ENCODE data around the gene PRKAG1.
A peak's percentile ranks its signal among the peaks of the same experiment; 100 is the strongest.

The PRKAG1 gene

DNA sequence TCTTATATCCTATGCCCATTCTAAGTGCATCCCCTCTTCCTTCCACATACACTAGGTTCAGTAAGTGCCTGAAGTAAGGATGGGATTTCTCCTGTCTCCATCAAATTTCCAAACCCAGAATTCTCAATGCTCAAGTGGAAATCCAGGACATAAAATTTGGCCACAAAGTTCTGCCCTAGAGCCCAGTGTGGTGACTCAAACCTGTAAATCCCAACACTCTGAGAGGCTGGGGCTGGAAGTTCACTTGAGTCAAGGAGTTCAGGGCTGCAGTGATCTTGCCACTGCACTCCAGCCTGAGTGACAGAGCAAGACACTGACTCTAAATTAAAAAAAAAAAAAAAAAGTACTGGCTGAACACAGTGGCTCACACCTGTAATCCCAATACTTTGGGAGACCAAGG is 56.8 kb downstream of the PRKAG1 start:
- H3K9me3 ChIP-seq (ENCODE audit: control insufficient read depth, insufficient read depth, low read length): no peaks in the 10 kb centered on the region
- no peak overlapping the region for H3K4me3 ChIP-seq (ENCODE audit: low read depth, low read length)
- peaks cover 24% of the 10 kb centered on the region for H3K4me1 ChIP-seq (ENCODE audit: control insufficient read depth, insufficient read depth, low read length)
- H3K9ac ChIP-seq (ENCODE audit: low read depth, low read length): no peak overlapping the region
- no peaks in the 10 kb centered on the region for H3K36me3 ChIP-seq (ENCODE audit: control insufficient read depth, insufficient read depth, low read length)
- H3K27me3 ChIP-seq (ENCODE audit: control insufficient read depth, insufficient read depth, low read length): peaks cover 6% of the 10 kb centered on the region

- Histone ChIP-seq H3K4me3 (ENCODE audit: low read depth, low read length) (no peak overlapping the region), H3K4me1 (ENCODE audit: control insufficient read depth, insufficient read depth, low read length) (peaks cover 20% of the 10 kb centered on the region), H3K27me3 (ENCODE audit: control insufficient read depth, insufficient read depth, low read length) (peaks cover 3% of the 10 kb centered on the region), H3K9ac (ENCODE audit: low read depth, low read length) (no peak overlapping the region), H3K36me3 (ENCODE audit: control insufficient read depth, insufficient read depth, low read length) (no peaks in the 10 kb centered on the region), H3K9me3 (ENCODE audit: control insufficient read depth, insufficient read depth, low read length) (no peaks in the 10 kb centered on the region)
Observed at GRCh38 chr12:48961331-48961730, 57.2 kb downstream of the PRKAG1 start.

DNA sequence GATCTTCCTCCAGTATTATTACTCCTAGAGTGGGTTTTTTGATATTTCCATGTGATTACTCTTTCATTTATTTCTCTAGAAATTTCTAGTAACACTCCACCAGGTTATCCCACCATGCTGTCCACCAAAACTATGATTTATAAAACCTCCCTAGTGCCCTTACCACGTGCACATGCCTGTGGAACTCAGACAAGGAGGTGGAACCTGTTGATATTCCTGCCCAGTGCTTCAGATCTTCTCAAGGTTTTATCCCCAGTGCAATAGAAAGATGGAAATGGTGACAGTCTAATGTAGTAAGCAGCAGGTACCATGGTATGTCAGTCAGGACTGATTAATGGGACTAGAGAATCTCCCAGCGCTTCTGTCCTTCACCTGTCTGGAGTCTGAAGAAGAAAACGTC is 57.7 kb downstream of the PRKAG1 start:
- no peak overlapping the region for H3K4me3 ChIP-seq (ENCODE audit: low read depth, low read length)
- H3K9me3 ChIP-seq (ENCODE audit: control insufficient read depth, insufficient read depth, low read length): no peaks in the 10 kb centered on the region
- H3K9ac ChIP-seq (ENCODE audit: low read depth, low read length): peak overlapping the region; percentile 13
- peaks cover under 1% of the 10 kb centered on the region for H3K27me3 ChIP-seq (ENCODE audit: control insufficient read depth, insufficient read depth, low read length)
- peaks cover 18% of the 10 kb centered on the region for H3K4me1 ChIP-seq (ENCODE audit: control insufficient read depth, insufficient read depth, low read length)
- H3K36me3 ChIP-seq (ENCODE audit: control insufficient read depth, insufficient read depth, low read length): peaks cover 2% of the 10 kb centered on the region

DNA sequence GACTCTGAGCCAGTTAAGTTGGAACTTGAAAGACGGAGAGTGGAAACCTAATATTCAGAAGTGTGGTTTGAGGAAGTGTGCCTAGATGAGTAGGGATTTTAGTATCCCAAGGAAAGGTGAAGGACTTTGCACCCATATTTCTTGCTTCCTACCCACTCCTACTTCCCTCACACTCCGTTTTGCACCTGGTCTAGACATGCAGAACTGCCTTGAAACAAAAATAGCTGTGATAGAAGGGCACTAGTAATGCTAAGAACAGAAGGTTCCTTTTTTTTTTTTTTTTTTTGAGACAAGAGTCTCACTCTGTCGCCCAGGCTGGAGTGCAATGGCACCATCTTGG is 60.6 kb downstream of the PRKAG1 start:
- H3K27me3 ChIP-seq (ENCODE audit: control insufficient read depth, insufficient read depth, low read length): no peaks in the 10 kb centered on the region
- H3K4me3 ChIP-seq (ENCODE audit: low read depth, low read length): peak overlapping the region; percentile 95
- peaks cover 6% of the 10 kb centered on the region for H3K36me3 ChIP-seq (ENCODE audit: control insufficient read depth, insufficient read depth, low read length)
- H3K9ac ChIP-seq (ENCODE audit: low read depth, low read length): no peak overlapping the region
- no peaks in the 10 kb centered on the region for H3K9me3 ChIP-seq (ENCODE audit: control insufficient read depth, insufficient read depth, low read length)
- H3K4me1 ChIP-seq (ENCODE audit: control insufficient read depth, insufficient read depth, low read length): peaks cover 14% of the 10 kb centered on the region

DNA sequence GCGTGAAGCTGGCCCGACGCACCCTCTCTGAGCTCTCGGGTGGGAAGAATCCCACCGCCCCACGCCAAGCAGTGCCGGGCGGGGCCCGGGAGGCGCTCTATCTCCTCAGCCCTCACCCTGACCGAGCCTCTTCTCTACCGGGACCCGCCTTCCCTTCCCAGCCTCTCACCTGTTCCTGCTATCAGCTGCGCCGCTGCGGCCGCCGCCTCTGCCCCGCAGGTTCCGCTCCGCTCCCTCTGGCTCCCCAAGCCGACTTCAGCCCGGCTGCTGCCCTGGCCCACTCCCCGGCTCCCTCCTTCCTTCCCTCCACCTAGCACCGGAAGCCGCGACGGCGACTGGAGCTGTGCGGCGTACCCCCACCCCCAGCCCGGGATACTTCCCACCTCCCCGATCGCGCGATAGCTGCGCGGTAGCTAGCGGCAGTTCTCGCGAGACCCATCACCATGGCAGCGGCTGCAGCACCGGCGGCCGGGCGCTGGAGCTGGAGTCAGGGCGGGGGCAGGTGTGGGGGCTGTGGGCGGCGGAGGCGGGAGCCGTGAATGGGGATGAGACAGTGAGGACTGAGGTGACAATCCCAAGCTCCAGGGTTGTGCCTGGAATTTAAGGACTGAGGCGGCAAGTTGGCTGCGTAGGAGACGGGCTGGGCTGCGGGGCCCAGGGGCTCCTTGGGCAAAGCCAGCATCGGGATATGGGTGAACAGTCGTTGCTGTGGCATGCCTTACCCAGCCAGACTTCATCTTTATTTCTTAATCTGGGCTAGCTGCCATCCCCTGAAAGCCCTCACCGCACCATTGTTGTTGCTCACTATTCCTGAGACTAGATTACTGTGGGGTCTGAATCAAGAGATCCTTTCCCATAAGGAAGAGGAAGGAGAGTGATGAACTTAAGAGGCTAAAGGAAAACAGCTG is 61.2 kb downstream of the PRKAG1 start, which contains the start of gene ARF3:
Gene ARF3, minus strand, starts transcription at position 347 of the 908 bp plus-strand sequence. CDS start 16,392 bp downstream, outside the sequence.
- H3K27me3 ChIP-seq (ENCODE audit: control insufficient read depth, insufficient read depth, low read length): no peaks in the 10 kb centered on the region
- H3K36me3 ChIP-seq (ENCODE audit: control insufficient read depth, insufficient read depth, low read length): peaks cover 10% of the 10 kb centered on the region
- no peaks in the 10 kb centered on the region for H3K9me3 ChIP-seq (ENCODE audit: control insufficient read depth, insufficient read depth, low read length)
- H3K4me1 ChIP-seq (ENCODE audit: control insufficient read depth, insufficient read depth, low read length): peaks cover 14% of the 10 kb centered on the region
- H3K4me3 ChIP-seq (ENCODE audit: low read depth, low read length): peak within 1 kb of the TSS; percentile 95
- peak within 1 kb of the TSS; percentile 87 for H3K9ac ChIP-seq (ENCODE audit: low read depth, low read length)

DNA sequence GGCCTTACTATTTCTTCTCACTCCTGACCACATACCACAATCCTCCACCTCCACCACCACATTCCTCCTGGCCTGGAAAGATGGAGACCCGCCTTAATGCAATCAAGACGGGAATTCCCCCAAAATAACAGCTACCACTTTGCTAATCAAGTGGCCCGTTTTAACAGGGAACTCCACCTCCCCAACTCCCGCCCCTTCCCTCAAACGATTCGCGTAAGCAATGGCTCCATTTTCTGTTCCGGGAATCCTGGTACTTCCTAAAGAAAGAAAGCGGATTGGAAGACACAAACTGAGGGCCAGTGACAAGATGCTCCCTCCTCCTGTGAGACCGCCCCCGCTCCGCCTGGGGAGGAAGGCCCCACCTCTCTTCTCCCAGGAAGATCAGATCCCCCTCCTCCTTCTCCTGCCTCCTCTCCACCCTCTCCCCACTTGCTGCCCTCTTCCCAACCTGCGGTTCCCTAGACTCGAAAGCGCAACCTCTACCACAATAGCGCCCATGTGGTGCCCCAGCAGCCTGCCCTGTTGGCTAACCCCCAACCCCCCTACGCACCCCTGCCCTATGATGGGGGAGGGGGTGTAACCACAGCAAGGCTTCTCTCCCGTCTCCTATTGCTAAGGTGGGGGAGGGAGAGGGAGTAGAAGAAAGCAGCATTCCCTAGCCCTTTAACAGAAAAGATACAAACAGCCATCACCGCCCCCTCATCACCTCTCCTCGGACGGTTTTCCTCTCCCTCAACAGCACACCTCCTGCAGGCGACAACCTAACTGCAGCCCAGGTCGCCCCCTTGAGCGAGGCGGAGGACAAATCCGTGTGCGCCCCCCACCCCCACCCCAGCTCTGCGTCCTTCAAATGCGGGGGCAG is 62.1 kb downstream of the PRKAG1 start:
- no peaks in the 10 kb centered on the region for H3K27me3 ChIP-seq (ENCODE audit: control insufficient read depth, insufficient read depth, low read length)
- peak overlapping the region; percentile 87 for H3K9ac ChIP-seq (ENCODE audit: low read depth, low read length)
- no peaks in the 10 kb centered on the region for H3K9me3 ChIP-seq (ENCODE audit: control insufficient read depth, insufficient read depth, low read length)
- H3K4me1 ChIP-seq (ENCODE audit: control insufficient read depth, insufficient read depth, low read length): peaks cover 14% of the 10 kb centered on the region
- H3K4me3 ChIP-seq (ENCODE audit: low read depth, low read length): peak overlapping the region; percentile 95
- peaks cover 13% of the 10 kb centered on the region for H3K36me3 ChIP-seq (ENCODE audit: control insufficient read depth, insufficient read depth, low read length)

DNA sequence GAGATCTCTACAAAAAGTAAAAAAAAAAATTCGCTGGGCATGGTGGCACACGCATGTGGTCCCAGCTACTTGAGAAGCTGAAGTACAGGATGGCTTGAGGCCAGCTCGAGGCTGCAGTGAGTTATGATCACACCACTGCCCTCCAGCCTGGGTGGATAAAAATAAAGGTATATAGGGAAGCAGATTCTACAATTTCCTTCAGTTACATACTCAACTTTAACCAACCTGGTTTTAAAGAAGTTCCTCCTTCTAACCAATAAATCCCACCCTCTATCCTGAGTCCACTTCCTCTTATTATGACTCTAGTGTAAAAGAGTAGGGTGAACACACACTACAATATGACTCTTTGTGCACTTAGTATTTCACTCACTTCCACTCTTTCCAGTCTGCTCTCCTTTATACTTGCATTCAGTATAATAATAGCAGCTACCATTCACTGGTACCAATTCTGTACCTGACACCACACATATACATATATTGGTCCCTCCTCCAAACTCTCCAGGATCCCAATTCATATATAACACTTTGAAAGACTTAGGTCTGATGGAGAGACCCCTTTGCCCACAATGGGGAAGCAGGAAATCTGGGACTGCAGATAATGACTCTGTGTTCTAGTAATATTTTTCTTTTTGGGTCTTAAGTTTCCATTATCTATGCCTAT is 63.6 kb downstream of the PRKAG1 start:
- Histone ChIP-seq H3K4me3 (ENCODE audit: low read depth, low read length) (peak overlapping the region; percentile 95), H3K4me1 (ENCODE audit: control insufficient read depth, insufficient read depth, low read length) (peaks cover 14% of the 10 kb centered on the region), H3K9ac (ENCODE audit: low read depth, low read length) (no peak overlapping the region), H3K27me3 (ENCODE audit: control insufficient read depth, insufficient read depth, low read length) (no peaks in the 10 kb centered on the region), H3K36me3 (ENCODE audit: control insufficient read depth, insufficient read depth, low read length) (peaks cover 13% of the 10 kb centered on the region), H3K9me3 (ENCODE audit: control insufficient read depth, insufficient read depth, low read length) (no peaks in the 10 kb centered on the region)

GRCh38 chr12:48954061-48954460 is 64.5 kb downstream of the PRKAG1 start:
- Histone ChIP-seq H3K9ac (ENCODE audit: low read depth, low read length) (no peak overlapping the region), H3K4me3 (ENCODE audit: low read depth, low read length) (no peak overlapping the region), H3K36me3 (ENCODE audit: control insufficient read depth, insufficient read depth, low read length) (peaks cover 13% of the 10 kb centered on the region), H3K4me1 (ENCODE audit: control insufficient read depth, insufficient read depth, low read length) (peaks cover 14% of the 10 kb centered on the region), H3K27me3 (ENCODE audit: control insufficient read depth, insufficient read depth, low read length) (no peaks in the 10 kb centered on the region), H3K9me3 (ENCODE audit: control insufficient read depth, insufficient read depth, low read length) (no peaks in the 10 kb centered on the region)

DNA sequence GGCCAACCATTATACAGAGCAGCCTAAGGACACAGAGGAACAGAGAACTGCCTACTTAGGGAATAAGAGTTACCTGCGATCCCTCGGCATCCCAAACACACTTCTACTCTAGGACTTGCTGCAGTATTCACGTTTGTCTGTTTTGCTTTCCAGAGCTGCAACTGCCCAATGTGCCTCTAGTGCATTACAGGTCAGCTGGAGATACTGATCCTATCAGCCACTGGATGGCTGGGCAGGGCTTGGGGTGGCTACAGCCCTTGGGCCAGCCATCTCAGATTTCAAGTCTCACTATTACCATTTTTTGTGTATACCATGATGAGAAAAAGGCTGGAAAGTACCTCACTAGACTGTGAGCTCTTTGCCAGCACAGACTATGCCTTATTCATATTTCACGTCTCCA is 65.9 kb downstream of the PRKAG1 start:
- peaks cover 13% of the 10 kb centered on the region for H3K36me3 ChIP-seq (ENCODE audit: control insufficient read depth, insufficient read depth, low read length)
- peaks cover 11% of the 10 kb centered on the region for H3K4me1 ChIP-seq (ENCODE audit: control insufficient read depth, insufficient read depth, low read length)
- H3K27me3 ChIP-seq (ENCODE audit: control insufficient read depth, insufficient read depth, low read length): no peaks in the 10 kb centered on the region
- no peaks in the 10 kb centered on the region for H3K9me3 ChIP-seq (ENCODE audit: control insufficient read depth, insufficient read depth, low read length)
- no peak overlapping the region for H3K9ac ChIP-seq (ENCODE audit: low read depth, low read length)
- no peak overlapping the region for H3K4me3 ChIP-seq (ENCODE audit: low read depth, low read length)

Measured in iPS-15b (cell line).